Left renal cortex interstitium (tissue), 4 donors: ENCODE data around the gene LLPH. TPM values are rescaled to one million over a fixed set of nuclear protein-coding genes. Genes with fewer than 3 reads are reported as not detected.

ENCODE experiments used
- DNase-seq, 4 donors: peaks; one replicate each; pipeline ENCODE4 v3.0.0-alpha.2; 2013; ENCODE audit warnings: low read depth in 4 of 4, low spot score in 2 of 4, missing footprints in 1 of 4
- polyA plus RNA-seq, 4 donors: library from polyadenylated mRNA; unstranded; fragments of 120-200 nt; gene quantifications; one replicate each; pipeline ENCODE4 v1.2.1, GENCODE V29; 2013; ENCODE audit not compliant: insufficient read length in 4 of 4

The LLPH gene
- polyA plus RNA-seq, 4 donors: 27.2 to 35.6 (median 31.3) TPM

GRCh38 chr12:66103016-66103913 is 27.3 kb downstream of the LLPH start:
- DNase-seq: no peak

- peak in 1 of 4 donors; percentile 65 for DNase-seq
These were observed 37.8 kb downstream of the LLPH start for GRCh38 chr12:66092559-66093269.

GRCh38 chr12:66090157-66090556 is 40.4 kb downstream of the LLPH start:
- DNase-seq: no peak

- peak in 3 of 4 donors; percentile 58 to 82 (median 63) for DNase-seq
These were observed 43.1 kb downstream of the LLPH start for GRCh38 chr12:66087365-66087943.

GRCh38 chr12:66085998-66086397 is 44.6 kb downstream of the LLPH start:
- DNase-seq: no peak

GRCh38 chr12:66085213-66085612 is 45.3 kb downstream of the LLPH start:
- no peak for DNase-seq

GRCh38 chr12:66083766-66084165 is 46.8 kb downstream of the LLPH start:
- no peak for DNase-seq

- no peak for DNase-seq
These were observed 47.8 kb downstream of the LLPH start for GRCh38 chr12:66082744-66083143.

- DNase-seq: no peak
These were observed 49.8 kb downstream of the LLPH start for GRCh38 chr12:66080791-66081190.

GRCh38 chr12:66077542-66077941 is 53.0 kb downstream of the LLPH start:
- DNase-seq: no peak

GRCh38 chr12:66074561-66074960 is 56.0 kb downstream of the LLPH start:
- DNase-seq: no peak

- no peak for DNase-seq
These were observed 58.0 kb downstream of the LLPH start for GRCh38 chr12:66072566-66072965.

- DNase-seq: no peak
These were observed 58.4 kb downstream of the LLPH start for GRCh38 chr12:66072135-66072534.

- DNase-seq: no peak
These were observed 59.0 kb downstream of the LLPH start for GRCh38 chr12:66071549-66071948.

- no peak for DNase-seq
These were observed 60.0 kb downstream of the LLPH start for GRCh38 chr12:66070378-66071120.

GRCh38 chr12:66066929-66067523 is 63.5 kb downstream of the LLPH start:
- no peak for DNase-seq
